Measurements from ENCODE around the gene CLN6. TPM values are rescaled to one million over a fixed set of nuclear protein-coding genes. Genes with fewer than 3 reads are reported as not detected.
"Not testable (repeated sequence)": the region's sequence is repeated elsewhere in the genome, so short reads cannot be mapped to it uniquely, and the experiment has no call there.

The CLN6 gene
- total RNA-seq, 1 experiment from 2014 or later: 71.9 TPM

DNA sequence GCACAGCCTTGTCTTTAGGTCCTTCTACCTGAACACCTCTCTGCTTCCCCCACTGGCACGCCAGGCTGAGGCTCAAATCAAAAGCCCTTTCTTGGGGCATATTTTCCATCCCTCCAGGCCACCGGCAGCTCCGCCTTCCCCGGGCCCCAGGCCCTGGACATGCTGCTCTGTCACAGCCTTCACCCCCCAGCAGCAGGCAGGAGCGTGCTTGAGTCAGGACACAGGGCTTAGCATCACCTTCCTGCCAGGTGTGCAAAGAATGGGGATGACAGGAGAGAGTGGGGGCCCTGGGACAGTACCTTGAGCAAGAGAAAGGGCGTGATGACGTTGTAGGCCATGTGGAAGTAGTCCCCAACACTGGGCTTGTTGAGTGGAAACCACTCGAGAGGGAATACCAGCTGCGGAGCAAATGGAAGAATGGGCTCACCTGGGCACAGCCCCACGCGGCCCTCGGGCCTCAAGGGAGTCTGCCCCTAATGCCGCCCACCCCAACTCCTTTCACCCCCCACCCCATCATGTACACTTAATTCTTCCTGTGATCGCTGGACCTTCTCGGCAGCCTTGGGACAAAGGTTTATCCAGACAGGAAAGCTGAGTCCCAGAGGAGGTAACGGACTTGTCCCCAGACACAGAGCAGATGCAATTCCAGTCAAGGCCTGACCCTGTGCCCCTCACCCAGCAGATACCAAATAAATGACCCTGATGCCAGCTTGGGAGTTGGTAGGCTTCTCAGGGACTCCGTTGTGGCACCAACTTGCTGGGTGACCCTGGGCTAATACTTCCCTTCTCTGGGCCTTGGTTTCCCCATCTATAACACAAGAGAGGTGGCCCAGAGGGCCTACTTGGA lies 15.3 kb downstream of the CLN6 start:
- Histone ChIP-seq H4K20me1 (ENCODE audit: control insufficient read depth, insufficient read depth, insufficient read length) (peaks cover 2% of the 10 kb centered on the region), H2BK120ac (ENCODE audit: low read depth, low read length, poor library complexity, severe bottlenecking) (no peak overlapping the region), H2AFZ (ENCODE audit: low read length) (no peak overlapping the region), H2BK5ac (ENCODE audit: insufficient read length, low read length) (no peak overlapping the region), H3K14ac (ENCODE audit: insufficient read depth, low read length) (no peak overlapping the region), H3K27ac (ENCODE audit: insufficient read length, low read depth, low read length) (no peak overlapping the region), H2BK12ac (ENCODE audit: insufficient read length, low read depth, low read length) (no peak overlapping the region), H3K9ac (ENCODE audit: extremely low read depth, insufficient read length, low read length) (no peak overlapping the region), H3K79me1 (ENCODE audit: insufficient read depth, low read depth, low read length, poor library complexity, severe bottlenecking) (peaks cover 19% of the 10 kb centered on the region), H2BK15ac (ENCODE audit: low read depth, low read length) (no peak overlapping the region), H3T11ph (ENCODE audit: low read length) (no peak overlapping the region), H3K27me3 (ENCODE audit: insufficient read depth, low read length) (no peaks in the 10 kb centered on the region), H3K4me1 (ENCODE audit: insufficient read depth, low read length) (no peaks in the 10 kb centered on the region), H3K79me2 (ENCODE audit: insufficient read depth, low read length) (peaks cover 4% of the 10 kb centered on the region; the same call in 1 of the 2 replicates), H3K4ac (ENCODE audit: low read depth, low read length) (no peak overlapping the region), H3K23me2 (ENCODE audit: insufficient read length, low read depth, low read length, poor library complexity, severe bottlenecking) (no peaks in the 10 kb centered on the region), H2BK20ac (ENCODE audit: low read depth, low read length, poor library complexity, severe bottlenecking) (no peak overlapping the region), H3K23ac (ENCODE audit: insufficient read length, low read depth, low read length) (no peak overlapping the region), H4K5ac (ENCODE audit: insufficient read length, low read depth, low read length) (no peak overlapping the region), H4K91ac (ENCODE audit: insufficient read length, low read depth, low read length) (no peak overlapping the region), H3K18ac (ENCODE audit: insufficient read length, low read depth, low read length) (no peak overlapping the region), H3K56ac (ENCODE audit: insufficient read length, low read depth, low read length) (no peak overlapping the region), H4K8ac (replicated peaks; ENCODE audit: insufficient read length, low read depth, low read length) (no peak overlapping the region), H3K4me2 (ENCODE audit: insufficient read depth, insufficient read length, low read length) (no peak overlapping the region), H3K9me3 (ENCODE audit: control insufficient read depth, low read depth, low read length) (no peaks in the 10 kb centered on the region), H2AK5ac (ENCODE audit: insufficient read length, low read length) (no peak overlapping the region)
- Mint-ChIP-seq H3K4me1 (peaks cover 2 to 15% of the 10 kb centered on the region in 2 experiments; a peak in 3 of 4 replicates), H3K27ac (peak overlapping the region in 2 of 3 experiments; percentile 22 to 28; a peak in 5 of 7 replicates), H3K36me3 (ENCODE audit: insufficient read depth in 1 of 3, low read depth in 3 of 3) (peaks cover 12 to 37% (median 35%) of the 10 kb centered on the region in 3 experiments; a peak in 6 of 7 replicates), H3K9me3 (no peaks in the 10 kb centered on the region), H3K27me3 (ENCODE audit: low read depth) (no peaks in the 10 kb centered on the region; the same call in 1 of the 2 replicates), H3K4me3 (no peak overlapping the region)
- peak; percentile 17 for DNase-seq
- no CpG with 5 or more reads among the region's 17 CpGs for WGBS (ENCODE audit: extremely low coverage, insufficient read length, low lambda C conversion rate)
- no peak for TF ChIP-seq CTCF (conservative IDR thresholded peaks at IDR 0.05)

GRCh38 chr15:68213491-68213845 lies 16.1 kb downstream of the CLN6 start:
- H2BK120ac ChIP-seq (ENCODE audit: low read depth, low read length, poor library complexity, severe bottlenecking); H3K9me3 Mint-ChIP-seq; H3K23me2 ChIP-seq (ENCODE audit: insufficient read length, low read depth, low read length, poor library complexity, severe bottlenecking); H3K27ac Mint-ChIP-seq; H3K18ac ChIP-seq (ENCODE audit: insufficient read length, low read depth, low read length); H2BK5ac ChIP-seq (ENCODE audit: insufficient read length, low read length); H3T11ph ChIP-seq (ENCODE audit: low read length); H4K5ac ChIP-seq (ENCODE audit: insufficient read length, low read depth, low read length); H3K9ac ChIP-seq (ENCODE audit: extremely low read depth, insufficient read length, low read length); H3K9me3 ChIP-seq (ENCODE audit: control insufficient read depth, low read depth, low read length); H3K27ac ChIP-seq (ENCODE audit: insufficient read length, low read depth, low read length); H3K4me2 ChIP-seq (ENCODE audit: insufficient read depth, insufficient read length, low read length); H4K8ac ChIP-seq (replicated peaks; ENCODE audit: insufficient read length, low read depth, low read length); H3K4me1 ChIP-seq (ENCODE audit: insufficient read depth, low read length); H3K27me3 Mint-ChIP-seq (ENCODE audit: low read depth); H2BK12ac ChIP-seq (ENCODE audit: insufficient read length, low read depth, low read length); H2BK15ac ChIP-seq (ENCODE audit: low read depth, low read length); H3K23ac ChIP-seq (ENCODE audit: insufficient read length, low read depth, low read length); H3K4ac ChIP-seq (ENCODE audit: low read depth, low read length); H3K79me2 ChIP-seq (ENCODE audit: insufficient read depth, low read length); H4K20me1 ChIP-seq (ENCODE audit: control insufficient read depth, insufficient read depth, insufficient read length); H3K4me3 Mint-ChIP-seq; H2AFZ ChIP-seq (ENCODE audit: low read length); H2BK20ac ChIP-seq (ENCODE audit: low read depth, low read length, poor library complexity, severe bottlenecking); H3K14ac ChIP-seq (ENCODE audit: insufficient read depth, low read length); H3K56ac ChIP-seq (ENCODE audit: insufficient read length, low read depth, low read length); H4K91ac ChIP-seq (ENCODE audit: insufficient read length, low read depth, low read length); H2AK5ac ChIP-seq (ENCODE audit: insufficient read length, low read length); H3K27me3 ChIP-seq (ENCODE audit: insufficient read depth, low read length): not testable (repeated sequence)
- H3K79me1 ChIP-seq (ENCODE audit: insufficient read depth, low read depth, low read length, poor library complexity, severe bottlenecking): peaks cover 11% of the 10 kb centered on the region
- peak; percentile 0 for DNase-seq
- no CpG with 5 or more reads among the region's 6 CpGs for WGBS (ENCODE audit: extremely low coverage, insufficient read length, low lambda C conversion rate)
- Mint-ChIP-seq H3K4me1 (peaks cover 4 to 15% of the 10 kb centered on the region in 2 experiments), H3K36me3 (ENCODE audit: insufficient read depth in 1 of 3, low read depth in 3 of 3) (peaks cover 11 to 32% (median 29%) of the 10 kb centered on the region in 3 experiments; a peak in 6 of 7 replicates)

Measured in H9 (cell line).